Measurements from ENCODE around the gene NDST1. TPM values are rescaled to one million over a fixed set of nuclear protein-coding genes. Genes with fewer than 3 reads are reported as not detected.

The NDST1 gene
- total and polyA plus RNA-seq, 10 of the 15 experiments (the other 5 are each of a cell fraction or from before 2014, with no cell fraction given) = 0.20 to 53.5 (median 12.9) TPM

GRCh38 chr5:150458802-150459557 lies 49.0 kb upstream of the NDST1 start (continued):
- TF ChIP-seq CREM (IDR thresholded peaks at IDR 0.05; ENCODE audit: low read depth) = no peak
- no peak for TF ChIP-seq NFXL1 (IDR thresholded peaks at IDR 0.05; ENCODE audit: borderline replicate concordance)
- TF ChIP-seq, protein P1, sequence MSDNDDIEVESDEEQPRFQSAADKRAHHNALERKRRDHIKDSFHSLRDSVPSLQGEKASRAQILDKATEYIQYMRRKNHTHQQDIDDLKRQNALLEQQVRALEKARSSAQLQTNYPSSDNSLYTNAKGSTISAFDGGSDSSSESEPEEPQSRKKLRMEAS (IDR thresholded peaks at IDR 0.05; ENCODE audit: low read depth, low read length) = peak; percentile 81
- TF ChIP-seq ASH2L (IDR thresholded peaks at IDR 0.05; ENCODE audit: borderline replicate concordance, low read depth) = no peak
- TF ChIP-seq EED (IDR thresholded peaks at IDR 0.05; ENCODE audit: low read depth) = no peak
- TF ChIP-seq POU2F2 (IDR thresholded peaks at IDR 0.05; ENCODE audit: borderline replicate concordance, low read depth, low read length) = 0 out of 3 replicates have a peak, but pooled peaks have one; percentile 32
- no peak for TF ChIP-seq BCL11A (IDR thresholded peaks at IDR 0.05; ENCODE audit: low read depth, low read length)
- TF ChIP-seq CEBPB (IDR thresholded peaks at IDR 0.05; ENCODE audit: borderline replicate concordance in 1 of 2, low read depth in 2 of 2, low read length in 2 of 2) = no peak

- in situ Hi-C loops (cut with MboI) = loop anchor here (5.0 kb wide), 1 partner anchor 87 kb away; no protein-coding TSS in a partner anchor
Measured at GRCh38 chr5:150460781-150461180, 47.1 kb upstream of the NDST1 start.

More at GRCh38 chr5:150460781-150461180, 47.1 kb upstream of the NDST1 start:
- intact Hi-C loops (cut with micrococcal nuclease; ENCODE audit: unreplicated experiment) = loop anchor here (2.0 to 5.0 kb wide), 2 partner anchors 26 to 242 kb away; partner anchors contain the start of gene RBM22
- FAIRE-seq (no peak), DNase-seq (ENCODE audit: low read depth, low spot score) (no peak), ATAC-seq (no peak)
- SMC1A ChIA-PET (ENCODE audit: uncharacterized antibody, unreplicated experiment) = interaction anchor here (0.6 to 5.3 kb wide), 14 partner anchors 9 to 386 kb away, joined by 3 to 65 read pairs (median 4); partner anchors contain the start of gene IRGM
- H3K27me3 ChIP-seq (replicated peaks in 1 of 2; ENCODE audit: control insufficient read depth in 2 of 2, insufficient read depth in 2 of 2, low read length in 1 of 2) = no peaks in the 10 kb centered on the region
- RAD21 ChIA-PET (ENCODE audit: unreplicated experiment) = interaction anchor here (0.8 to 9.0 kb wide), 13 partner anchors 11 to 386 kb away, joined by 3 to 143 read pairs (median 6); partner anchors contain the start of genes IRGM and RBM22
- H3K4me3 ChIP-seq = no peak overlapping the region
- no peaks in the 10 kb centered on the region for H3K79me2 ChIP-seq (ENCODE audit: control insufficient read depth, insufficient read depth, low read length)
- peak overlapping the region; percentile 70 for H3K27ac ChIP-seq (ENCODE audit: control insufficient read depth, insufficient read depth)
- peak overlapping the region; percentile 52; the same call in 1 of the 2 replicates for H3K9ac ChIP-seq (ENCODE audit: control insufficient read depth, insufficient read depth, low read length)
- WGBS (ENCODE audit: insufficient coverage, insufficient replicate concordance, low lambda C conversion rate, missing lambda C conversion rate) = 21% methylated on average over 2 of the region's 2 CpGs
- peaks cover 35% of the 10 kb centered on the region for H3K4me1 ChIP-seq (ENCODE audit: control insufficient read depth, insufficient read depth, low read length)
- no peaks in the 10 kb centered on the region for H3K9me3 ChIP-seq (replicated peaks; ENCODE audit: control insufficient read depth, insufficient read depth, low read length)
- POLR2A ChIA-PET = interaction anchor here (0.6 to 3.7 kb wide), 9 partner anchors 9 to 165 kb away, joined by 3 to 25 read pairs (median 4); partner anchors contain the start of gene RPS14
- no peaks in the 10 kb centered on the region for H3K36me3 ChIP-seq (ENCODE audit: control insufficient read depth in 2 of 2, insufficient read depth in 2 of 2, low read length in 1 of 2)
- peak overlapping the region; percentile 91 for H2AFZ ChIP-seq (ENCODE audit: control insufficient read depth, low read depth, low read length)
- BruUV-seq (replicated peaks) = no TSS peak
- CTCF ChIA-PET = interaction anchor here (0.6 to 11.8 kb wide), 14 partner anchors 8 to 391 kb away, joined by 3 to 229 read pairs (median 14); partner anchors contain the start of genes IRGM and RPS14
- no peaks in the 10 kb centered on the region for H4K20me1 ChIP-seq (ENCODE audit: control insufficient read depth, insufficient read depth)
- H3K4me2 ChIP-seq (ENCODE audit: control insufficient read depth, insufficient read depth) = peak overlapping the region; percentile 83
- TF ChIP-seq NR2C1 (IDR thresholded peaks at IDR 0.05) = no peak
- TF ChIP-seq IKZF2 (IDR thresholded peaks at IDR 0.05) = no peak
- TF ChIP-seq WRNIP1 (IDR thresholded peaks at IDR 0.05; ENCODE audit: borderline replicate concordance, low read depth, low read length) = no peak
- TF ChIP-seq NRF1 (conservative IDR thresholded peaks at IDR 0.05; ENCODE audit: low read depth, low read length) = no peak
- no peak for TF ChIP-seq IKZF1 (conservative IDR thresholded peaks at IDR 0.05)
- TF ChIP-seq EGR1 (IDR thresholded peaks at IDR 0.05; ENCODE audit: borderline replicate concordance in 1 of 2, low read depth in 2 of 2, low read length in 2 of 2) = no peak
- TF ChIP-seq USF1 (IDR thresholded peaks at IDR 0.05; ENCODE audit: borderline replicate concordance, extremely low read length, insufficient read depth, low read depth, low read length) = no peak
- TF ChIP-seq, protein P2, sequence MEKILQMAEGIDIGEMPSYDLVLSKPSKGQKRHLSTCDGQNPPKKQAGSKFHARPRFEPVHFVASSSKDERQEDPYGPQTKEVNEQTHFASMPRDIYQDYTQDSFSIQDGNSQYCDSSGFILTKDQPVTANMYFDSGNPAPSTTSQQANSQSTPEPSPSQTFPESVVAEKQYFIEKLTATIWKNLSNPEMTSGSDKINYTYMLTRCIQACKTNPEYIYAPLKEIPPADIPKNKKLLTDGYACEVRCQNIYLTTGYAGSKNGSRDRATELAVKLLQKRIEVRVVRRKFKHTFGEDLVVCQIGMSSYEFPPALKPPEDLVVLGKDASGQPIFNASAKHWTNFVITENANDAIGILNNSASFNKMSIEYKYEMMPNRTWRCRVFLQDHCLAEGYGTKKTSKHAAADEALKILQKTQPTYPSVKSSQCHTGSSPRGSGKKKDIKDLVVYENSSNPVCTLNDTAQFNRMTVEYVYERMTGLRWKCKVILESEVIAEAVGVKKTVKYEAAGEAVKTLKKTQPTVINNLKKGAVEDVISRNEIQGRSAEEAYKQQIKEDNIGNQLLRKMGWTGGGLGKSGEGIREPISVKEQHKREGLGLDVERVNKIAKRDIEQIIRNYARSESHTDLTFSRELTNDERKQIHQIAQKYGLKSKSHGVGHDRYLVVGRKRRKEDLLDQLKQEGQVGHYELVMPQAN (conservative IDR thresholded peaks at IDR 0.05) = no peak
- no peak for TF ChIP-seq SREBF2 (IDR thresholded peaks at IDR 0.05; ENCODE audit: low read length)

Measured in GM12878 (cell line).